Esophagus muscularis mucosa (tissue), 4 donors: Measurements from ENCODE around the gene KRTAP3-3.

ENCODE experiments used
- CTCF ChIP-seq, 3 experiments: fragments of 200-600 bp in 2 of 3; fragments of 450-650 bp in 1 of 3; sonication (generic) in 2 of 3; IDR thresholded peaks; one replicate each; pipeline ENCODE4 v1.5.1; 2017 to 2019; ENCODE audit warnings: antibody characterized with exemption in 3 of 3, mild to moderate bottlenecking in 2 of 3, moderate library complexity in 1 of 3
- EP300 ChIP-seq: sonication (generic); formaldehyde crosslinking; IDR thresholded peaks from one replicate; pipeline ENCODE4 v1.6.1; 2017; ENCODE audit warnings: antibody characterized with exemption
- POLR2A ChIP-seq: fragments of 450-650 bp; IDR thresholded peaks from one replicate; pipeline ENCODE4 v1.6.1; 2017; ENCODE audit warnings: antibody characterized with exemption, moderate library complexity, mild to moderate bottlenecking, low read depth
- POLR2AphosphoS5 ChIP-seq, 2 donors: sonication (generic); formaldehyde crosslinking; IDR thresholded peaks; one replicate each; pipeline ENCODE4 v1.6.1; 2017; ENCODE audit warnings: antibody characterized with exemption in 2 of 2

- TF ChIP-seq CTCF (IDR thresholded peaks at IDR 0.05), result no peak
- no peak for TF ChIP-seq EP300
- no peak for TF ChIP-seq POLR2AphosphoS5 (IDR thresholded peaks at IDR 0.05)
- no peak for TF ChIP-seq POLR2A
These were observed 13.4 kb downstream of the KRTAP3-3 start for GRCh38 chr17:40980596-40980995.
